Activated CD4-positive, alpha-beta T cell treated with anti-CD3 and anti-CD28 coated beads, Interleukin-2, Interleukin-6, amounts not matched to agents 100 ng/mL and 50 ng/mL, durations not matched to agents 16 hours and 8 hours (primary cell): ENCODE results near the gene NDUFC2.
"Not testable (repeated sequence)": the region's sequence is repeated elsewhere in the genome, so short reads cannot be mapped to it uniquely, and the experiment has no call there.

ENCODE experiments used
- DNase-seq: peaks from one replicate; pipeline ENCODE4 v3.0.0-alpha.2; 2020

Gene NDUFC2

DNA sequence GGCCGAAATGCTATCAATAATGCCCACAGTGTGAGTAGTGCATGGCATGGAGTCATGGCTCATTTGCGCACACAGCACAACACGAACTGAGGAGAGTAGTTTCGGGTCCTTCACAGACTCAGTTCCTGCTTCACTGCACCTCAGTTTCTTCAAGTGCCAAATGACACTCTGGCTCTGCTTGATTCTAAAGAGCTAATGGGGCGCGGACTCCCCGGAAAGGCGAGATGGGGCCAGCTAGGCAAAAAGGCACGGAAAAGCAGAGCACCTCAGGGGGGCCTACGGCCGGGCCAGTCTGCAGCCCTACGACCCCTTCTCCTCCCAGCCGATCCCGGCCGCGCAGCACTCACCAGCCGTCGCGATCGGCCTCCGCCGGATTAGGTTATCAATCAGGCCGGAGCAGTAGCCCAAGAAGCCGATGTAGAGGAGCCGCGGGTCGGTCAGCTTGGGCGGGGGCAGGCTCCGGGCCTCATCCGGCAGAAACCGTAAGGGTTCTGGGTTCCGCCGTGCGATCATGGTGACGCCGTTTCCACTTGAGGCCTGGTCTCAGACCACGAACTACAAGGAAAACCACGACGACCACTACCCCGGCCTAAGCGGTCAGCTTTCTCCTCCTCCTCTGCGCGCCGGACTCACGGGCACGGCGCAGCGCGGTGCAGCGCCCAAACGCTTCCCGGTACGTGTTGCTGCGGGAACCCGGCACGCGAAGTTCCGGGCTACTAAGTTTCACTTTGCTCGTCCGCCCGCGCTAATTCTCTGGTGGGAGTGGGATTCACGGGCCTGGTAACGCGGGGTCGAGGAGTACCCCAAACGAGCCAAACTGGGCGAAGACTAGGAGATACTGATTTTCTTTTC is at the start of gene NDUFC2:
TSS of gene NDUFC2 (minus strand) at position 631 of the 852 bp plus-strand sequence. CDS start at position 513, 118 bp downstream.
- DNase-seq: peak; percentile 84

DNA sequence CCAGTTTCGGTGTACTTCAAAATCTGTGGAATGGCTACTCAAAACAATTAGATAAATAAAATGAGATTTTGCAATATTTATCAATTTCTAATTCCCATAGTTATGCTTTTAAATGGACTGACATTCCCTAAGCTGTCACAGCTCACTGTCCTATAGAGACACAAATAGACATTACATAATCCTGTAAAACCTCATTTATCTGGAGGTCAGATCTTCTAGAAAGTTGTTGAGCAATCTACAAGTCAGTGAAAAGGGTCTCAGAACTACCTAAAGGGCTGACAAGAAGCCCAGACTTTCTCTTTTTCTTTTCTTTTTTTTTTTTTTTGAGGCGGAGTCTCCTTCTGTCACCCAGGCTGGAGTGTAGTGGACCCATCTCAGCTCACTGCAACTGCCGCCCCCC is 47.7 kb upstream of the NDUFC2 start:
- DNase-seq: no peak

DNA sequence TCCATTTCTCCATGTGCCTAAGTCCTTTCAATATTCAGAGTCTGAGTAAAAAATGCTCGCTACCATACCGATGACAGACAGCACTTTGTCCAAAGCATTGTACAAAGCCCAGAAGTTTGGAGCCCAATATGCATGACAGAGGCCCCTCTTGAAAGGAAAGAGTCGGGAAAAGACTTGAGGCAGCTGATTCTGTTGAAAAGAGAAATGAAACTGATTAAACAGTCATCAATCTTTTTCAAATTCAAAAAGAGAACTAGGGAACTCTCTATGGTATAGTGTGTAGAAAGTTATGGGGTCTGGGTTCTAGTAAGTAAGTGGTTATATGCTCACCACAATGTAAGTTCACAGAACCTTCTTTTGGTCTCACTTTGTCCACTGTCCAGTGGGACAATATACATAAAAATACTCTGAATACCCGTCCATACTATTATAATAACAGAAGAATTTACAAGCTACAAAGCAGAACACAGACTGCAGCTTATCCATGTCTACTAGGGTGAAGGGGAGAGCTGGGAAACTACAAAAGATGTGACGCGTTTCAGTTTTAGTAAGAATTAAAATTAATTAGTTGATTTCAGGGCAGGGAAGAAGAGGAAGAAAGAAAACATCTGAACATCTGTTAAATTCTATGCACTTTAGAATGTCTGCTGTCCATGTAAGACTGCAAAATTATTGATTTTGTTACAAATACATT is 33.1 kb upstream of the NDUFC2 start:
- DNase-seq: no peak

DNA sequence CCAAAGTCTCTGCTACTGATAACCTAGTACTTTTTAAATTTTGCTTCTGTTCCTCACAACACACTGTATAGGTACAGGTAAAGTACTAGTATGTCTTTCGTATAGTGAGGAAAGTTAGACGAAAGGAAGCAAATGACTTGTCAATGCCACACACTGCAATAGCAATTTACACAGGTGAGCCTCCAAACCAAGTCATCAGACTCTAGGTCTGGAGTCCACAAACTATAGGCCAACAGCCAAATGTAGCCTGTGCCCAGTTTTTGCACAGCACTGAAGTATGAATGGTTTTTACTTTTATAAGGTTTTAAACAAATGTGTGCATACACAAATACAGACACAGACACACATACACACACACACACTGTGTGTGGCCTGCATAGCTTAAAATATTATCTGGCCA is 31.6 kb upstream of the NDUFC2 start:
- DNase-seq: no peak

DNA sequence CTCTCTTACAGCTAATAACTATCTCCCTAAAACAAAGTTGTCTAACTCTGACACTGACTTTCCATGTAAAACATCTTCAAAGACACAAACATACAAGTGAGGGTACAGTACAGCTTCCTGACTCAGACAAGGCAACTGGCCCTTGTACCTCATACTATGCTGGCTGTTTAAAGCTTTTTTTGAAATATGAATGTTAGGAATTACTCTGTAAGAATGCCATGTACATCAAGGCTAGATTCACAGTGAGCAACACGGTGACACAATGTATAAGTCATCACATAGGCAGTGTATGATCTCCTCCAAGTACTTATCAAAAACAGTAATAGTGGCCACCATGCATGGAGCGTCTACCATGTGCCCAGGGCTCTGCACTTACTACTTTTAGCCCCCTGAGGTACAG is 31.2 kb upstream of the NDUFC2 start:
- DNase-seq: no peak

DNA sequence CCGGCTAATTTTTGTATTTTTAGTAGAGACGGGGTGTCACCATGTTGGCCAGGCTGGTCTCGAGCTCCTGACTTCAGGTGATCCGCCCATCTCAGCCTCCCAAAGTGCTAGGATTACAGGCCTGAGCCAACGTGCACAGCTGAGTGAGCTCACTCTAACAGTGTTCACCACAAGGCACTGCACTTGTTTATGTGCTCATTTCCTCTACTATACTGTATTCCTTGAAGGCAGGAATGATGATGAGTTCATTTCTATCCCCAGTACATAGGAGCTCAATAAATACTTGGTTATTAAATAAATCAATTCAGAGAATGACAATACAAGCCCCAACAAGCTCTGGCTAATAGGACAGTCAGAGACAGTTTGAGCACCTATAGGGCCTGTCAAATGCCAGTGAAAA is 30.7 kb upstream of the NDUFC2 start:
- DNase-seq: no peak

DNA sequence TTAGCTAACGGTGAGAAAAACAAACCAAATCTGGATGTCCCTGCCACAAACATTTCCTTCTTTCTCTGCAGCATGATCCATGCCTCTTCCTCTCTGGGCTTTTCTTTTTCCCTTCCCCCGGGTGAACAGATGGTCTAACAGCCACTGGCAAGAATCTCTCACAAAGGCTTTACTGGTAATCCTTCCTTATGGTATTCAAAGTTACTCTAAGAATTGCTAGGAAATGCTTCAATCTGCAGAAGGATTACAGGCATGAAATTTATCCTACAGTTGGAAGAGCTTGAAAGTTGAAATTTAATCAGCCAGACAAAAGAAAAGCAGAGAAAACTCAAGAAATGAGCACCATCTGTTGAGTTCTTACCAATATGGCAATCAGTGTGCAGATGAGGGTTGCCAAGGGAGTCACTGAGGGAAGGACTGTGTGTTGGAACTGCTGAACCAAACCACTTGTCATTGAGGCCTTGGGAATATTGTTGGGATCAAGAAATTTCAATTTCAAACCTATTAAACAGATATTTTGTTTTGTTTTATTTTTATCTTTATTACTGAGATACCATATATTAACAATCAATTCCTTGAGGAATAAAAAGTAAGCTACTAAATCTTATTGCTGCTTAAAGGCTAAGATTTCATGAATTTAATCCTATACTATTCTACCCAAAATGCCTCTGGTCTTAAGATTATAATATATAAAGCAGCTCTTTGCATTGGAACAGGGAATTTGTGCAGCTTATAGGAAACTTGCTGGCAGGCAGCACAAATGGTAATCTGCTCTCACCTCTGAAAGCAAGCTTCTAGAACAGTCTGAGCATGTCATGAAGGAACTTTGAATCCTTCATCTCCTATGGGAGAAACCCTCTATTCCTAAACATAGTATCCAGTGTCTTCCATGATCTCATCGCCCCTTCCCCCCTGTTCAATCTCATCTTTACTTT is 29.7 kb upstream of the NDUFC2 start:
- DNase-seq: no peak

DNA sequence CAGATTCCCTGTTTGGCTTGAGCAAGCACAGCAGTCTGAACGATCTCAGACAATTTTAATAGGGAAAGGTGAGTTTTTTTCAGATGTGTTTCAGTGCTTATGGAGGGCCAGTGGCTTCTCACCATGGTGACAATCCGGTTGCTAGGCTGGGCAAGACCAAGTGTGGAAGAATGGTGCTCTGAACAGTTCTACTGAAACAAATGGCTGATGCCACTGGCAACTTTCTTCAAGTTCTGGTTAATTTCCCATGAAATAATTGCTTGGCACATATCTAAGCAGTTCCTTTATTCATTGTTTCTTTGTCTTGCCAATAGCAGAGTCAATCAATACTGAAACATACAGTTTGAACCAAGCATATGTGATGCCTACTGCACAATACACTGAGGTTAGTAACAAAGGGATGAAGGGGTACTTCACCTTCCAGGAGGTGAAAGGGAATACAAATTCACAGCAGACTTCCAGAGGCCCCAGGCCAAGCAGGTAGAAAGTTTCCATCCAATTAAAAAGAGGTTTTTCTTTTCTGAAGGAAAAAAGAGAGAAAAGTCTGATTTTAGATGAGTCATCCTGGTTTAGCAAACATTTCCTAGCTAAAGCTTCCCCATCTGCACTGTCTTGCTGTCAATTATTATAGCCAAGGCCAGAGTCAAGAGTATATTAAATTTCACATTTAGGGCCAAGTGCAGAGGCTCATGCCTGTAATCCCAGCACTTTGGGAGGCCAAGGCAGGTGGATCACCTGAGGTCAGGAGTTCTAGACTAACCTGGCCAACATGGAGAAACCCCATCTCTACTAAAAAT is 21.2 kb upstream of the NDUFC2 start:
- no peak for DNase-seq

DNA sequence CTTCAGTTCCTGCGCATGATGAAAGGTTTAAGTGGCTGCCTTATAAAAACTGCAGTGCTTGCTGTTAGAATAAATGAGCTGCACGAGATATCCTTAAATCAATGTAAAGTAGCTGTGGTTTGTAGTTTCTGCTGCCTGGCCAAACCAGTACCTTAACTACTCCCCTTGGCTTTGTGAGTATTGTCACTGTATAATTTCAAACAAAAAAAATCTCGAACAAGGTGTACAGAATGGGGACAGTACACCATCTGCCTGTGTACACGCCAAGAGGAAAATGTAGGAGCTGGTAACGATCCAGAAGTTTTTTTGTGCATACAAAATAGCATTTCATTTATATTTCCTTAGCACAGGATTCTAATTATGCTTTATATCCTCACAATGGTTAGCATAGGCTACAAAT is 20.6 kb upstream of the NDUFC2 start:
- no peak for DNase-seq

DNA sequence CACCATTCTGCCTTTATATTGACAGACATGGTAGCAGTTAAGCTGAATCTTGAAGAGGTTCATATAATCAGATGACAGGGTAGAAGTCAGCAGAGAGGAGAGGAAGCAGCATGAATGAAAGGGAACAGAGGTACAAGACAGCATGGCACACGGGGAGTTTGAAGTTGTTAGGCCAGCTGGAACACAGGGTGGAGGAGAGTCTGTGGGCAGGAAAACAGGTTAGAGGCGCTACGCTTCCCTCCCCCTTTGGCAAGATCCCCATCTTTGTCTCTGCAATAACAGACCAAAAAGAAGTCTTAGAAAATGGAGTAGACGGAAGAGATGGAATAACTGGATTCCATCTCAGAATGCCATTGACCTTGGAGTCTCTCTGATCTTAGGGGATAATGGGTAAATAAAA is 20.0 kb upstream of the NDUFC2 start:
- DNase-seq: no peak

DNA sequence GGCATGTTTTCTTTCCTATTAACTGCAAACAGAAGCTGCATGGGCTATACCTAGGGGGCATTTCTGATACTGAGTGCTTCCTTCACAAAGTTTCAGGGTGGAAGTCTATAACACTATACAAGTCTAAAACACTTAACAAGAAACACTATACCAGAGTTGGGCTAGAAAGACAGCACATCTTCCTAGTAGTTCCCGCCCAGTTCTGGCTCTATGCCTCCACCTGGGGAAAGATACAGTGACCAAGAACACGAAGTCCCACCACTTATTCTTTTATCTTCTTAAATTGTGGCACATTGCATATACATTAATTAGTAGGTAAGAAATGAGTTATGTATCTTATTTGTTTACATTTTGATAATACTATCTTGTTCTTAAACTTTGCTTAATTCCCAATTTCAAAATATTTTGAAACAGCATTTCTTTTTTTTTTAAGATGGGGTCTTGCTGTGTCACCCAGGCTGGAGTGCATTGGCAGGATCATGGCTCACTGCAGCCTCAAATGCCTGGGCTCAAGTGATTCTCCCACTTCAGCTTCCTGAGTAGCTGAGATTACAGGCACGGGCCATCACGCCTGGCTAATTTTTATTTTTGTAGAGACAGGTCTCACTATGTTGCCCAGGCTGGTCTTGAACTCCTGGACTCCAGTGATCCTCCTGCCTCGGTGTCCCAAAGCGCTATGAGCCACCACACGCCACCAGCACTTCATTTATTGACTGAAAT is 18.2 kb upstream of the NDUFC2 start:
- DNase-seq: no peak

DNA sequence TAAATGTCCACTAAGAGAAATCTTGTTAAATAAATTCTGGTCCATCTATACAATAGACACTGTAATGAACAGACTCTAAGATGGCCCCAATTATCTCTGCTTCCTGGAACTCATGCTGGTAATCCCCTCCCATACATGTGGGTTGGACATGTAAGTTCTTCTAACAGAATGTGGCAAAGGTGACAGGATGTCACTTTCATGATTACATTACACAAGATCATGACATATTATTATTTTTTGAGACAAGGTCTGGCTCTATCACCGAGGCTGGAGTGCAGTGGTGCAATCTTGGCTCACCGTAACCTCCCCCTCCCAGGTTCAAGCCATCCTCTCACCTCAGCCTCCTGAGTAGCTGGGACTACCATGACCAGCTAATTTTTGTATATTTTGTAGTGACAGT is 14.6 kb upstream of the NDUFC2 start:
- DNase-seq: peak; percentile 59

DNA sequence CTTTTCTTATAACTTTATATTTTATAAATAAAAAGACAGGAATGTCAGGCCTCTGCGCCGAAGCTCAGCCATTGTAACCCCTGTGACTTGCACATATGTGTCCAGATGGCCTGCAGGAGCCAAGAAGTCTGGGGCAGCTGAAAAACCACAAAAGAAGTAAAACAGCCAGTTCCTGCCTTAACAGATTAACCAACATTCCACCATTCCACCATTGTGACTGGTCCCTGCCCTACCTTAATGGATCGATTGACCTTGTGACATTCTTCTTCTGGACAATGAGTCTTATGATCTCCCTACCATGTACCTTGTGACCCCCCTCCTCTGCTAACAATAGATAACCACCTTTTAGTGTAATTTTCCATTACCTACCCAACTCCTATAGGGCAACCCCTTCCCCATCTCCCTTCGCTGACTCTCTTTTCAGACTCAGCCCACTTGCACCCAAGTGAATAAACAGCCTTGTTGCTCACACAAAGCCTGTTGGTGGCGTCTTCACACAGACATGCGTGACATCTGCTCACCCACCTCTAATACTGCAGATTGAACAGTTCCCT is 6.9 kb upstream of the NDUFC2 start:
- not testable (repeated sequence) for DNase-seq

DNA sequence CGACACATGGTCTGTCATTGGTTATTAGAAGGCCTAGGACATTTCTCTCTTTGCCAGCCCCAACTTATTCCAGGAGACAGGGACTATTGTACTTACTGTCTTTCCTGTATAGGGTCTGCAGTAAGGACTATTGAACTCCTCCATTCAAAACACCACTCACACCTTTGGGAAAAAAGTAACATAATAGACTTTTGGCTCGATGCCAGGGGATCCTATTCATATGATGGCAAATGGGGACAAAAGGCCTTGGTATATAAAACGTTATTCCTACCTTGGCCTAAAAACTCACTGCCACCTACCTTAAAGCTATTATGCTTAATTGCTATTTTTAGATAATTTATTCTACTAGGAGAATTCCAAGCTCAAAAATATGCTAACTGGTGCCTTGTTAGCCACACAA is 6.3 kb upstream of the NDUFC2 start:
- no peak for DNase-seq

DNA sequence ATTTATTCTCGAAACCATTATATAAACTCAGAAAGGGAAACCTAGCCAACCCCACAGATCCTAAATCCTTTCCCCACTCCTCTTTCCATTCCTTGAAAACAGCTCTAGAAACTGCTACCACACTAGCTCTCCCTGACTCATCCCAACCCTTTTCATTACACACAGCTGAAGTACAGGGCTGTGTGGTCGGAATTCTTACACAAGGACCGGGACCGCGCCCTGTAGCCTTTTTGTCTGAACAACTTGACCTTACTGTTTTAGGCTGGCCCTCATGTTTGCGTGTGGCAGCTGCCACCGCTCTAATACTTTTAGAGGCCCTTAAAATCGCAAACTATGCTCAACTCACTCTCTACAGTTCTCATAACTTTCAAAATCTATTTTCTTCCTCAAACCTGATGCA is 4.8 kb upstream of the NDUFC2 start:
- not testable (repeated sequence) for DNase-seq

DNA sequence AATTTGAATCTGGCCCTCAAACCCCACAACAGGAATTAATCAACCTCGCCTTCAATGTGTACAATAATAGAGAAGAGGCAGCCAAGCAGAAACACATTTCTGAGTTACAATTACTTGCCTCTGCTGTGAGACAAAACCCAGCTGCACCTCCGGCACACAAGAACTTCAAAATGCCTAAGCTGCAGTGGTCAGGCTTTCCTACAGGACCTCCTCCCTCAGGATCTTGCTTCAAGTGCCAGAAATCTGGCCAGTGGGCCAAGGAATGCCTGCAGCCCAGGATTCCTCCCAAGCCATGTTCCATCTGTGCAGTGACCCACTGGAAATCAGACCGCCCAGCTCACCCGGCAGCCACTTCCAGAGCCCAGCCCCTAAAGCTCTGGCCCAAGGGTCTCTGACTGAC is 3.4 kb upstream of the NDUFC2 start:
- no peak for DNase-seq

DNA sequence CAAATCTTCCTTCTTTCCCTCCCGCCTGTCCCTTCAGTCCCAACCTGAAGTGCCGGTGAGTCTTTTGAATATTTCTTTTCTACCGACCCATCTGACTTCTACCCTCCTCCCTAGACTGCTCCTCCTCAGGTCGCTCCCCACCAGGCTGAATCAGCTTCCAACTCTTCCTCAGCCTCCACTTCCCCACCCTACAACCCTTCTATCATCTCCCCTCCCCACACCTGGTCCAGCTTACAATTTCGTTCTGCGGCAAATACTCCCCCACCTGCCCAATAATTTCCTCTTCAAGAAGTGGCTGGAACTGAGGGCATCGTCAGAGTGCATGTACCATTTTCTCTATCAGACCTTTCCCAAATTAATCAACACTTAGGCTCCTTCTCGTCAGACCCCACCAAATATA is 2.5 kb upstream of the NDUFC2 start:
- DNase-seq: no peak

DNA sequence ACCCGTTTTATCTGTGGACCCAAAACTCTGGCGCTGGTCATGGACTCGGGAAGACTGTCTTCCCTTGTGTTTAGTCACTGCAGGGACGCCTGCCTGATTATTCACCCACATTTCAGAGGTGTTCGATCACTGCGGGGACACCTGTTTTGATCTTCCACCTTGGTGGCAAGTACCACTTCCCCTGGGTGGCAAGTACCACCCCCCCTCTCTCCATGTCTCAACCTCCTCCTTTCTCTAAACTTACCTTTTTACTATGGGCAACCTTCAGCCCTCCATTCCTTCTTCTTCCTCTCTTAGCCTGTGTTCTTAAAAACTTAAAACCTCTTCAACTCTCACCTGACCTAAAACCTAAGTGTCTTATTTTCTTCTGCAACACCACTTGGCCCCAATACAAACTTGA is 1.9 kb upstream of the NDUFC2 start:
- no peak for DNase-seq

DNA sequence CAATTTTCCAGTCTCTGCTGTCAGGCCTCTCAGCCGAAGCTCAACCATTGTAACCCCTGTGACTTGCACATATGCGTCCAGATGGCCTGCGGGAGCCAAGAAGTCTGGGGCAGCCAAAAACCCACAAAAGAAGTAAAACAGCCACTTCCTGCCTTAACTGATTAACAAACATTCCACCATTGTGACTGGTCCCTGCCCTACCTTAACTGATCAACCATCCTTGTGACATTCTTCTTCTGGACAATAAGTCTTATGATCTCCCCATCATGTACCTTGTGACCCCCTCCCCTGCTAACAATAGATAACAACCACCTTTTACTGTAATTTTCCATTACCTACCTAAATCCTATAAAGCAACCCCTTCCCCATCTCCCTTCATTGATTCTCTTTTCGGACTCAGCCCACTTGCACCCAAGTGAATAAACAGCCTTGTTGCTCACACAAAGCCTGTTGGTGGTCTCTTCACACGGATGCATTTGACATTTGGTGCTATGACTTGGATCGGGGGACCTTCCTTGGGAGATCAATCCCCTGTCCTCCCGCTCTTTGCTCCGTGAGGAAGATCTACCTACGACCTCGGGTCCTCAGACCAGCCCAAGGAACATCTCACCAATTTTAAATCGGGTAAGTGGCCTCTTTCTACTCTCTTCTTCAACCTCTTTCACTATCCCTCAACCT is 1.3 kb upstream of the NDUFC2 start:
- DNase-seq: no peak

DNA sequence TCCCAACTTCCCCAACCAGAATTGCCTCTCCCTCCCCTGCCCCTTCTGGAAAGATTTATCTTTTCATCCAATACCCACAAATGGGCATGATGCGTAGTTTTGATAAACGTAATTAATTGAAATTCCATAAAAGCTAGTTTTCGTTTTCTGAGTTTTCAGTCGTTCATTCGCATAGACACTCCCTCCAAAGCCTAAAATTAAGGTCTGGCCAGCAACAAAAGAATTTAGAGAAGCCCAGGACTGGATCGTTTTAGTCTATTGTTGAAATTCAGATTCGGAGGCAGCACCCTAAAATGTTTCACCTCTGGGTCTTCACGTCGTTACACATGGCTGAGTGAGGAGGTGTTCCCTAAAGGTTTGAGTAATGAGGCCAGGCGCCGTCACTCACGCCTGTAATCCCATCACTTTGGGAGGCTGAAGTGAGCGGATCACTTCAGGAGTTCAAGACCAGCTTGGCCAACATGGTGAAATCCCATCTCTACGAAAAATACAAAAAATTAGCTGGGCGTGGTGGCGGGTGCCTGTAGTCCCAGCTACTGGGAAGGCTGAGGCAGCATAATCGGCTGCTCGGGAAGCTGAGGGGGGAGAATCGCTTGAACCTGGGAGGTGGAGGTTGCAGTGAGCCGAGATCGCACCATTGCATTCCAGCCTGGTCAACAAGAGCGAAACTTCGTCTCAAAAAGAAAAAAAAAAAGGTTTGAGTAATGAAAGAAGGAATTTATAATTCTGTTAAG is 589 bp upstream of the NDUFC2 start:
- DNase-seq: no peak
